Astrocyte of the spinal cord (primary cell): ENCODE data around the gene ZFP36.
A peak's percentile ranks its signal among the peaks of the same experiment; 100 is the strongest.

ENCODE experiments used
- DNase-seq: peaks from one replicate; pipeline ENCODE4 v3.0.0; 2011; ENCODE audit warnings: low read depth, low spot score
- H3K4me3 ChIP-seq: 2 replicates; pipeline ENCODE4 v1.5.1; 2011; ENCODE audit warnings: low read depth, mild to moderate bottlenecking, low read length, moderate library complexity
- CTCF ChIP-seq: IDR thresholded peaks from 2 replicates; pipeline ENCODE4 v1.5.1; 2012; ENCODE audit warnings: low read depth, mild to moderate bottlenecking, low read length, inconsistent platforms
- in situ Hi-C: cut with HindIII; loops from 2 replicates; pipeline ENCODE4 v1.10.0; 2017; ENCODE audit warnings: low sequenced_read_pairs

Gene ZFP36

GRCh38 chr19:39430675-39431593 lies 24.3 kb downstream of the ZFP36 start:
- peak; percentile 100 for DNase-seq
- in situ Hi-C loops, result no loop called here
- no peak for TF ChIP-seq CTCF
- no peak overlapping the region for H3K4me3 ChIP-seq

DNA sequence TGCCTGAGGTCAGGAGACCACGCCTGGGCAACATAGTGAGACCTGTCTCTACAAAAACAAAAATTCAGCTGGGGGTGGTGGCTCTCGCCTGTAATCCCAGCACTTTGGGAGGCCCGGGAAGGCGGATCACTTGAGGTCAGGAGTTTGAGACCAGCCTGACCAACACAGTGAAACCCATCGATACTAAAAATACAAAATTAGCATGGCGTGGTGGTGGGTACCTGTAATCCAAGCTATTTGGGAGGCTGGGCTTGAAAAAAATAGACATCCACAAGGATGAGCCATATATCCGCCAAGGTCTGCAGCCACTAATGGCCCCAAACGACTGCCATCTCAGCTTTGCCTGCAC lies 26.0 kb downstream of the ZFP36 start:
- H3K4me3 ChIP-seq, result no peak overlapping the region
- in situ Hi-C loops, result no loop called here
- no peak for TF ChIP-seq CTCF
- DNase-seq, result no peak

DNA sequence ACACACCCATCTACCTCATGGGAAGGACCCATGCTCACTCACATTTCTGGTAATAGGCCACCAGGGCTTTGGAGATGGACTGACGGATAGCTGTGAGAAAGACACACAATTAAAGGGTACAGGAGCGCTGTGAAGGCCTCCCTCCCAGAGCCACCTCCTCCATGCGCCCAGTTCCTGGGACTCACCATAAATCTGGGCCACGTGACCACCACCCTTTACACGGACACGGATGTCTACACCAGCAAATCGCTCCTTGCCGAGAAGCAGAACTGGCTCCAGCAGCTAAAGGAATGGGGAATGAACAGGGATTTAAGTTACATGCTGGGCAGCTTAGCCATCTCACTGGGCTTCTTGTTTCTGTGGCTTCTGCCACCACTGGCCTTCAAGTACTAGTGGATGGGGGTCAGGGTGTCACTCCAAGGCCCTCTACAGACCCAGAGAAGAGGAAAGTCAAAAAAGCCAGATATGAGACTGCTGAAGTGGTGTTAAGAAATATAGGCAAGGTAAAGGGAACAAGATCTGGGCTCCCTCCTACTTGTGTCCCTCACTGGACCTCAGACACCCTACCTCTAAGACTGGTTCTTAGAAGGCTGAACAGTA lies 26.9 kb downstream of the ZFP36 start:
- TF ChIP-seq CTCF, result no peak
- in situ Hi-C loops, result no loop called here
- DNase-seq, result no peak
- no peak overlapping the region for H3K4me3 ChIP-seq

GRCh38 chr19:39434123-39435076 lies 27.8 kb downstream of the ZFP36 start:
- in situ Hi-C loops, result no loop called here
- TF ChIP-seq CTCF, result no peak
- H3K4me3 ChIP-seq, result peak overlapping the region; percentile 99
- no peak for DNase-seq

GRCh38 chr19:39435499-39436349 lies 29.1 kb downstream of the ZFP36 start, which contains the start of gene RPS16:
Gene RPS16 (minus strand): TSS chr19:39435949. CDS start chr19:39435895, 54 bp downstream.
- peak; percentile 98 for DNase-seq
- in situ Hi-C loops, result no loop called here
- peak within 1 kb of the TSS; percentile 99 for H3K4me3 ChIP-seq
- TF ChIP-seq CTCF, result no peak

DNA sequence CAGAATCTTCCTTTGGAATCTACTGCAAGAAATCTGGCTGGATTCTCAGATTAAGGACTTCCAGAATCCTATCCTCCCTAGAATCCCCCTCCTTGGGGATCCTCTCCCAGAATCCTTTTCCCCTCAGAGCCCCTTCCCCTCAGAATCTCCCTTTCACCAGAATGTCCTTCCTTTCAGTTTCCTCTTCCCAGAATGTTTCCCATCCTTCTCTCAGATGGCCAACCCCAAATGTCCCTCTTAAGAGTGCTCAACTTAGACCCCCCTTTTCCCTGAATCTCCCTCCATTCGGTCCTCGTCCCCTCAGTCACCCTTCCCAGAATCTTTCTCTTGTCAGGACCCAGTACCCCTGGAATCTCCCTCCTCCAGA lies 29.7 kb downstream of the ZFP36 start:
- in situ Hi-C loops, result no loop called here
- DNase-seq, result no peak
- no peak for TF ChIP-seq CTCF
- peak overlapping the region; percentile 99 for H3K4me3 ChIP-seq
